HCT116 (cell line): Measurements from ENCODE around the gene ENTPD8. TPM values are rescaled to one million over a fixed set of nuclear protein-coding genes. Genes with fewer than 3 reads are reported as not detected.
A peak's percentile ranks its signal among the peaks of the same experiment; 100 is the strongest.

Source experiments
- ATAC-seq: fragments of 200-7000 bp; cut with Tn5 transposase; 2 replicates; pipeline ENCODE4 v1.9.1; 2020; ENCODE audit warnings: mild to moderate bottlenecking, moderate library complexity
- BruUV-seq: library from RNA; stranded (reverse); fragments of 400-500 nt; replicated peaks from 2 replicates; lab custom pipeline; 2021; lab: Mats Ljungman, UMichigan
- CTCF ChIA-PET: fragments of 300-600 bp; sonication (Branson Sonifier 250); formaldehyde crosslinking; loops from one replicate; lab custom pipeline; 2021; ENCODE audit warnings: antibody characterized with exemption; lab: Charles Lee
- POLR2A ChIA-PET: fragments of 300-600, 350-600 bp; sonication (Branson Sonifier 250); formaldehyde crosslinking; loops from one replicate; lab custom pipeline; 2021; ENCODE audit warnings: antibody characterized with exemption; lab: Charles Lee
- RAD21 ChIA-PET, 2 experiments: fragments of 300-600 bp; sonication (Branson Sonifier 250); formaldehyde crosslinking; loops; one replicate each; lab custom pipeline; 2023; ENCODE audit warnings: low total read pairs in 2 of 2; ENCODE audit not compliant: uncharacterized antibody in 2 of 2, unreplicated experiment in 2 of 2, low non-redundant PET in 1 of 2; lab: Charles Lee
- DNase-seq: peaks from one replicate; pipeline ENCODE4 v3.0.0-alpha.2; 2010; ENCODE audit warnings: low read depth, low spot score
- H2AFZ ChIP-seq: fragments of 200-600 bp; shearing (Covaris generic), sonication (generic); 2 replicates; pipeline ENCODE4 v1.6.1; 2017; ENCODE audit warnings: low read depth, mixed run types, mixed read lengths, antibody characterized with exemption, low read length; ENCODE audit not compliant: poor library complexity, severe bottlenecking
- H3K27ac ChIP-seq: 2 replicates; pipeline ENCODE4 v1.5.1; 2012; ENCODE audit warnings: low read depth, low read length
- H3K27me3 ChIP-seq: fragments of 200-600 bp; sonication (generic); 2 replicates; pipeline ENCODE4 v1.6.1; 2016; ENCODE audit warnings: mixed run types, low read length, mixed read lengths; ENCODE audit not compliant: insufficient read depth
- H3K36me3 ChIP-seq, 2 experiments: fragments of 200-500 bp in 1 of 2; fragments of 200-600 bp in 1 of 2; sonication (Bioruptor generic) in 1 of 2; sonication (generic) in 1 of 2; 2 replicates each; pipeline versions ENCODE4 v1.5.1 to v1.6.1; 2014 to 2016; ENCODE audit warnings: low read length in 2 of 2, inconsistent platforms in 1 of 2, mixed read lengths in 1 of 2, mixed run types in 1 of 2; ENCODE audit not compliant: insufficient read depth in 2 of 2, control insufficient read depth in 1 of 2
- H3K4me1 ChIP-seq, 2 experiments: fragments of 200-600 bp in 1 of 2; sonication (generic) in 1 of 2; 2 replicates each; pipeline versions ENCODE4 v1.5.1 to v1.6.1; 2012 to 2017; ENCODE audit warnings: low read length in 2 of 2, inconsistent platforms in 1 of 2, mild to moderate bottlenecking in 1 of 2, mixed read lengths in 1 of 2, mixed run types in 1 of 2, moderate library complexity in 1 of 2; ENCODE audit not compliant: insufficient read depth in 2 of 2, control insufficient read depth in 1 of 2
- H3K4me2 ChIP-seq: fragments of 200-600 bp; sonication (generic); 2 replicates; pipeline ENCODE4 v1.6.1; 2017; ENCODE audit warnings: mixed run types, low read length, mixed read lengths
- H3K4me3 ChIP-seq, 2 experiments: fragments of 200-600 bp in 1 of 2; sonication (generic) in 1 of 2; replicated peaks in 1 of 2; 2 replicates each; pipeline ENCODE4 v1.5.1; 2011 to 2016; ENCODE audit warnings: low read length in 2 of 2, control low read depth in 1 of 2, low read depth in 1 of 2, mild to moderate bottlenecking in 1 of 2, mixed read lengths in 1 of 2, mixed run types in 1 of 2
- H3K79me2 ChIP-seq: fragments of 200-600 bp; sonication (generic); 2 replicates; pipeline ENCODE4 v1.6.1; 2017; ENCODE audit warnings: mild to moderate bottlenecking, mixed run types, low read length, moderate library complexity, mixed read lengths; ENCODE audit not compliant: insufficient read depth
- H3K9ac ChIP-seq: fragments of 200-600 bp; sonication (generic); 2 replicates; pipeline ENCODE4 v1.6.1; 2016; ENCODE audit warnings: low read length, mixed read lengths
- H3K9me2 ChIP-seq: fragments of 200-600 bp; sonication (generic), shearing (Covaris generic); 2 replicates; pipeline ENCODE4 v1.6.1; 2017; ENCODE audit warnings: mixed run types, mild to moderate bottlenecking, moderate library complexity; ENCODE audit not compliant: insufficient read depth
- H3K9me3 ChIP-seq, 2 experiments: fragments of 200-500 bp in 1 of 2; fragments of 200-600 bp in 1 of 2; sonication (Bioruptor generic) in 1 of 2; sonication (generic) in 1 of 2; 2 replicates each; pipeline ENCODE4 v1.6.1; 2014 to 2017; ENCODE audit warnings: low read length in 2 of 2, mixed read lengths in 2 of 2, inconsistent platforms in 1 of 2, low read depth in 1 of 2, mild to moderate bottlenecking in 1 of 2, mixed run types in 1 of 2, moderate library complexity in 1 of 2; ENCODE audit not compliant: control insufficient read depth in 1 of 2, insufficient read depth in 1 of 2
- H4K20me1 ChIP-seq: fragments of 200-600 bp; sonication (generic), shearing (Covaris generic); 2 replicates; pipeline ENCODE4 v1.6.1; 2017; ENCODE audit warnings: mixed run types, mild to moderate bottlenecking, moderate library complexity; ENCODE audit not compliant: insufficient read depth
- CBX3 ChIP-seq: IDR thresholded peaks from 2 replicates; pipeline ENCODE4 v1.6.1; 2012; ENCODE audit warnings: low read depth
- CEBPB ChIP-seq: IDR thresholded peaks from 2 replicates; pipeline ENCODE4 v1.6.1; 2012; ENCODE audit warnings: low read depth
- EGR1 ChIP-seq: IDR thresholded peaks from 2 replicates; pipeline ENCODE4 v1.6.1; 2012; ENCODE audit warnings: low read depth
- EZH2phosphoT487 ChIP-seq: fragments of 200-600 bp; IDR thresholded peaks from 2 replicates; pipeline ENCODE4 v1.6.1; 2018; ENCODE audit warnings: antibody characterized with exemption, borderline replicate concordance
- FOSL1 ChIP-seq: IDR thresholded peaks from 2 replicates; pipeline ENCODE4 v1.6.1; 2012; ENCODE audit warnings: low read depth
- JUND ChIP-seq: IDR thresholded peaks from 2 replicates; pipeline ENCODE4 v1.6.1; 2012
- POLR2AphosphoS5 ChIP-seq: IDR thresholded peaks from 2 replicates; pipeline ENCODE4 v1.6.1; 2011; ENCODE audit warnings: mild to moderate bottlenecking, low read depth, low read length, moderate library complexity
- RAD21 ChIP-seq: IDR thresholded peaks from 2 replicates; pipeline ENCODE4 v1.6.1; 2012; ENCODE audit warnings: low read depth, mild to moderate bottlenecking
- SP1 ChIP-seq: IDR thresholded peaks from 2 replicates; pipeline ENCODE4 v1.6.1; 2012; ENCODE audit warnings: low read depth
- SRF ChIP-seq: IDR thresholded peaks from 2 replicates; pipeline ENCODE4 v1.6.1; 2012; ENCODE audit warnings: low read depth
- TCF7L2 ChIP-seq: IDR thresholded peaks from 2 replicates; pipeline ENCODE4 v1.7.0; 2011; ENCODE audit warnings: borderline replicate concordance, inconsistent platforms; ENCODE audit not compliant: insufficient read depth, insufficient read length; ENCODE audit errors: extremely low read depth
- YY1 ChIP-seq: IDR thresholded peaks from 2 replicates; pipeline ENCODE4 v1.6.1; 2011; ENCODE audit warnings: low read length, low read depth, moderate library complexity, mild to moderate bottlenecking; ENCODE audit not compliant: insufficient replicate concordance; ENCODE audit errors: extremely low read depth
- ZFX ChIP-seq: fragments of 450-650 bp; IDR thresholded peaks from 2 replicates; pipeline ENCODE4 v1.6.1; 2017
- ZNF274 ChIP-seq: fragments of 200-500 bp; sonication (Bioruptor generic); IDR thresholded peaks from 2 replicates; pipeline ENCODE4 v1.6.1; 2014; ENCODE audit warnings: mild to moderate bottlenecking, low read depth, low read length, inconsistent platforms
- intact Hi-C: fragments of 100-400 bp; cut with micrococcal nuclease; formaldehyde crosslinking; loops from 2 replicates; pipeline ENCODE4 v1.10.0; 2022
- total RNA-seq: library from RNA; stranded (reverse); gene quantifications from one replicate; pipeline ENCODE4 v1.2.1, GENCODE V29; 2021; ENCODE audit not compliant: unreplicated experiment
- TF ChIP-seq, protein P1 (sequence below): IDR thresholded peaks from 2 replicates; pipeline ENCODE4 v1.6.1; 2012
- TF ChIP-seq, protein P2 (sequence below): IDR thresholded peaks from 2 replicates; pipeline ENCODE4 v1.6.1; 2012
- TF ChIP-seq, protein P3 (sequence below), 3 experiments: fragments of 200-600 bp in 1 of 3; sonication (generic) in 1 of 3; IDR thresholded peaks in 2 of 3; conservative IDR thresholded peaks in 1 of 3; 2 replicates each; pipeline ENCODE4 v1.5.1; 2012 to 2017; ENCODE audit warnings: low read depth in 2 of 3, low read length in 2 of 3, antibody characterized with exemption in 1 of 3, borderline replicate concordance in 1 of 3, control low read depth in 1 of 3, mild to moderate bottlenecking in 1 of 3, mixed read lengths in 1 of 3, mixed run types in 1 of 3, moderate library complexity in 1 of 3; ENCODE audit not compliant: insufficient read depth in 1 of 3

The ENTPD8 gene
- total RNA-seq, 1 experiment from 2014 or later: 1.7 TPM

DNA sequence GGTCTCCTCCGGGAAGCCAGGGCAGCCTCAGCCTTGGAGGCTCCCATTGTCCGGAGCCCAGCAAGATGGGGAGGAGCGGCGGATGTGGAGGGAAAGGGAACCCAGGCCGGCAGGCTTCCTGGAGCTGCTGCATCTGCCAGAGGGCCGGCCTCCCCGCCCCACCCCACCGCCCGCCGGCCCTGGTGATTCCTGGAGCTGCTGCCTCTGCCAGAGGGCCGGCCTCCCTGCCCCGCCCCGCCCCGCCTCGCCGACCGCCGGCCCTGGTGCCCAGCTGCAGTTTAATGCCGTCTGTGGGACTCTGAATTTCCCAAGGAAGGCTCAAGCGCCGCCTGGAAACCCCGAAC lies 49.8 kb downstream of the ENTPD8 start:
- Histone ChIP-seq H3K9me2 (no peaks in the 10 kb centered on the region), H3K4me1 (no peaks in the 10 kb centered on the region; a peak in 1 of 4 replicates), H3K9ac (no peak overlapping the region), H3K4me3 (no peak overlapping the region), H3K36me3 (no peaks in the 10 kb centered on the region), H3K27ac (no peak overlapping the region), H3K4me2 (no peak overlapping the region), H3K27me3 (no peaks in the 10 kb centered on the region), H3K9me3 (no peaks in the 10 kb centered on the region), H3K79me2 (no peaks in the 10 kb centered on the region), H4K20me1 (no peaks in the 10 kb centered on the region), H2AFZ (no peak overlapping the region)
- ChIA-PET POLR2A (no interaction called here), CTCF (no interaction called here), RAD21 (no interaction called here)
- no TSS peak for BruUV-seq
- peak; percentile 44; the same call in 1 of the 2 replicates for ATAC-seq
- no peak for DNase-seq
- intact Hi-C loops: no loop called here
- TF ChIP-seq FOSL1 (no peak), SRF (no peak)
- TF ChIP-seq, protein P1, sequence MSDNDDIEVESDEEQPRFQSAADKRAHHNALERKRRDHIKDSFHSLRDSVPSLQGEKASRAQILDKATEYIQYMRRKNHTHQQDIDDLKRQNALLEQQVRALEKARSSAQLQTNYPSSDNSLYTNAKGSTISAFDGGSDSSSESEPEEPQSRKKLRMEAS: no peak

DNA sequence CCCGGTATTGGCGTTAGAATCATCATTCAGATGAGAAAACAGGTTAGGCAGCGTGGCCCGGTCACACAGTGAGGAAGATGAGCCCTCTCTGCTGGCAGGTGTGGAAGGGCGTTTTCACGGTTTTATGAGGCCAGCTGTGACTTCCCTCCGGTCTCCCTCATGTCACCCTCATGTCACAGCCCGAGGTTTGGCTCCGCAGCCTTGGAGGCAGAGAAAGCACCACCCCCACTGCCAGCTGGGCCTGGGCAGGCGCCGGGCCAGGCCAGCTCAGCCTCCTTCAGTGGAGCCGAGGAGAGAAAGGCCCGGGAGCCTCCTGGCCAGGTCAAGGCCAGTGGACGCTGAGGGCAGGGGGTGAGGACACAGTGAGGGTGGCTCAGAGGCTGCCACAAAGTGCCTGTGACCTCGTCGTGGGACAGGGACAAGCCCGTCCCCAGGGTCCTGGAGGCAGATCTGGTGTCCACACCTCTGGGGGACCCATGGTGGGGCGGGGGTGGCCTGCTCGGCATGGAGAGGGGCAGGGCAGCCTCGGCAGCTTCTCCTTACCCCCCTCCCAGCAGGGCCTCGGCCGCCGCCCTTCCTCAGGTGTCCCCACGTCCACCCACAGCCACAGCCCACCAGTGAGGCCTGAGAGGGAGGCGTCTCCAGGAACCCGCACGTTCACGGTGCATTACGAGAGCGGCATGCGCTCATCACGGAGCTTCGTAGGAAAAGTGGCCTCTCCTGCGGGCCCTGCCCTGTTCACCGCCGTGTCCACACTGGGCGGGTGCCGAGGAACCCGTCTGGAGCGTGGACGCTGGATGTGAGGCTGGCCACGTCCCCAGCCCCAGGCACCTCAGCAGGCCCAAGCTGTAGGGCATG lies 50.4 kb downstream of the ENTPD8 start:
- BruUV-seq: no TSS peak
- CTCF ChIA-PET: no interaction called here
- POLR2A ChIA-PET: no interaction called here
- RAD21 ChIA-PET: no interaction called here
- DNase-seq (no peak), ATAC-seq (no peak)
- Histone ChIP-seq H3K36me3 (no peaks in the 10 kb centered on the region), H3K4me3 (no peak overlapping the region), H3K9ac (no peak overlapping the region), H4K20me1 (no peaks in the 10 kb centered on the region), H3K9me3 (no peaks in the 10 kb centered on the region), H3K27ac (no peak overlapping the region), H2AFZ (no peak overlapping the region), H3K9me2 (no peaks in the 10 kb centered on the region), H3K4me2 (no peak overlapping the region), H3K79me2 (no peaks in the 10 kb centered on the region), H3K27me3 (no peaks in the 10 kb centered on the region), H3K4me1 (no peaks in the 10 kb centered on the region)
- intact Hi-C loops: no loop called here
- TF ChIP-seq, protein P2, sequence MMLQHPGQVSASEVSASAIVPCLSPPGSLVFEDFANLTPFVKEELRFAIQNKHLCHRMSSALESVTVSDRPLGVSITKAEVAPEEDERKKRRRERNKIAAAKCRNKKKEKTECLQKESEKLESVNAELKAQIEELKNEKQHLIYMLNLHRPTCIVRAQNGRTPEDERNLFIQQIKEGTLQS: no peak
- no peak for TF ChIP-seq CBX3
- TF ChIP-seq POLR2AphosphoS5: no peak
- TF ChIP-seq FOSL1: no peak
- no peak for TF ChIP-seq JUND
- TF ChIP-seq TCF7L2: no peak
- TF ChIP-seq ZNF274: no peak
- TF ChIP-seq, protein P3, sequence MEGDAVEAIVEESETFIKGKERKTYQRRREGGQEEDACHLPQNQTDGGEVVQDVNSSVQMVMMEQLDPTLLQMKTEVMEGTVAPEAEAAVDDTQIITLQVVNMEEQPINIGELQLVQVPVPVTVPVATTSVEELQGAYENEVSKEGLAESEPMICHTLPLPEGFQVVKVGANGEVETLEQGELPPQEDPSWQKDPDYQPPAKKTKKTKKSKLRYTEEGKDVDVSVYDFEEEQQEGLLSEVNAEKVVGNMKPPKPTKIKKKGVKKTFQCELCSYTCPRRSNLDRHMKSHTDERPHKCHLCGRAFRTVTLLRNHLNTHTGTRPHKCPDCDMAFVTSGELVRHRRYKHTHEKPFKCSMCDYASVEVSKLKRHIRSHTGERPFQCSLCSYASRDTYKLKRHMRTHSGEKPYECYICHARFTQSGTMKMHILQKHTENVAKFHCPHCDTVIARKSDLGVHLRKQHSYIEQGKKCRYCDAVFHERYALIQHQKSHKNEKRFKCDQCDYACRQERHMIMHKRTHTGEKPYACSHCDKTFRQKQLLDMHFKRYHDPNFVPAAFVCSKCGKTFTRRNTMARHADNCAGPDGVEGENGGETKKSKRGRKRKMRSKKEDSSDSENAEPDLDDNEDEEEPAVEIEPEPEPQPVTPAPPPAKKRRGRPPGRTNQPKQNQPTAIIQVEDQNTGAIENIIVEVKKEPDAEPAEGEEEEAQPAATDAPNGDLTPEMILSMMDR (IDR thresholded peaks at IDR 0.05 in 2 of 3, conservative IDR thresholded peaks at IDR 0.05 in 1 of 3; ENCODE audit: borderline replicate concordance in 1 of 3, insufficient read depth in 1 of 3, low read depth in 2 of 3, low read length in 2 of 3): no peak
- no peak for TF ChIP-seq RAD21
- no peak for TF ChIP-seq CEBPB
- TF ChIP-seq ZFX: no peak
- TF ChIP-seq EGR1: no peak
- no peak for TF ChIP-seq SP1
- no peak for TF ChIP-seq YY1
- no peak for TF ChIP-seq EZH2phosphoT487
